Peyer's patch (tissue), 4 donors: ENCODE measurements around the gene TPM2. TPM values are rescaled to one million over a fixed set of nuclear protein-coding genes. Genes with fewer than 3 reads are reported as not detected.
A peak's percentile ranks its signal among the peaks of the same experiment; 100 is the strongest.
"Not testable (repeated sequence)": the region's sequence is repeated elsewhere in the genome, so short reads cannot be mapped to it uniquely, and the experiment has no call there.

Experiments used
- DNase-seq, 3 donors: peaks; one replicate each; pipeline ENCODE4 v3.0.0-alpha.2; 2017 to 2019
- H3K27ac ChIP-seq, 4 donors: fragments of 200-600 bp; sonication (generic); one replicate each; pipeline ENCODE4 v1.5.1; 2016 to 2019
- H3K27me3 ChIP-seq, 2 donors: fragments of 200-600 bp; sonication (generic); one replicate each; pipeline ENCODE4 v1.5.1; 2019
- H3K36me3 ChIP-seq, 3 donors: fragments of 200-600 bp; sonication (generic); one replicate each; pipeline ENCODE4 v1.5.1; 2016 to 2019
- H3K4me1 ChIP-seq, 4 donors: fragments of 200-600 bp; sonication (generic); one replicate each; pipeline ENCODE4 v1.5.1; 2016 to 2019
- H3K4me3 ChIP-seq, 4 donors: fragments of 200-600 bp; sonication (generic); 1 replicate in 3 of 4; 2 replicates in 1 of 4; pipeline ENCODE4 v1.5.1; 2016 to 2019; ENCODE audit warnings: mild to moderate bottlenecking in 1 of 4
- H3K9me3 ChIP-seq, 4 donors: fragments of 200-600 bp; sonication (generic); one replicate each; pipeline ENCODE4 v1.5.1; 2016 to 2019; ENCODE audit warnings: mild to moderate bottlenecking in 1 of 4
- CTCF ChIP-seq, 6 experiments: fragments of 450-650 bp in 4 of 6; fragments of 200-600 bp in 2 of 6; sonication (generic) in 1 of 6; IDR thresholded peaks; one replicate each; pipeline ENCODE4 v1.5.1; 2017 to 2019; ENCODE audit warnings: antibody characterized with exemption in 6 of 6, mild to moderate bottlenecking in 3 of 6, moderate library complexity in 1 of 6
- POLR2A ChIP-seq, 2 donors: fragments of 450-650 bp; IDR thresholded peaks; one replicate each; pipeline ENCODE4 v1.5.1; 2017; ENCODE audit warnings: antibody characterized with exemption in 2 of 2, mild to moderate bottlenecking in 2 of 2, moderate library complexity in 2 of 2
- total RNA-seq, 4 donors: library from RNA; depleted of rRNA; stranded (reverse); fragments of >200 nt; gene quantifications; one replicate each; pipeline ENCODE4 v1.1.0, GENCODE V29; 2016

The TPM2 gene
- total RNA-seq, 4 donors from 2014 or later, result 41.2 to 436 (median 122) TPM

DNA sequence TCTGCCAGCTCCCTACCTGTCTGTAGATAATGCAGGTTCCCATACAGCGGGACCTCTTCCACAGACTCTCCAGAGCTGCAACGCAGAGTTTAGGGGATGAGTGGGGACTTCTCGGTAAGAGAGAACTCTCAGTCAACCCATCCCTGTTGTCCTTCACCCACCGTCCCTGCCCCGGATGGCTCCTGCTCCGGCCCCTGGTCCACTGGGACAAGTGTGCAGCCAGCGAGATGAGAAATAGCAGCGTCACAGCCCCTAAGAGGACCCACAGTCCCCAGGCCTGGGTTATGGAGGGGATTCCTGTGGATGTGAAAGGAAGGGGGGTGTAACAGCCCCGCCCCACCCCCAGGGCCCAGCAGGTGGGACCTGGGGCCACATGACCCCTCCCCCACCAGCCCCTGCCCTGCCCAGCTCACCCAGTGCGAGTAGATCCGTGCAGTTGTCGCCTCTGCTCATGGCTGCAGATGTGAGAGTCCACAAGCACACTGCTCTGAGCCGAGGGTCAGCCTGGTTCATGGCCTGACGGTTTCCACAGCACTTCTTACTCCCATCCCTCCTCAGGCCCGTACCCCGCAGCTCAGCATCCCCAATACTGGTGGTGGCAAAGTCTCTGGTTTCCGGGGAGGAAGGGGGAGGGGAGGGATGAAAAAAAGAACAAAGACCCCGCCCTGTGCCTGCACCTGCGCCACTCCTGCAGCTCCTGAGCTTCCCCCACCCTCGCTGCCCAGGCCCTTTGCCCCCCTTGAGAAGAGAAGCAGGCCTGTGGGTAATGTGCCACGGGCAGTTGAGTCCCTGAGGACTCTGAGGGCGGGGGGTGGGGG, 39.2 kb downstream of the TPM2 start, which contains the start of gene SIT1:
TSS of gene SIT1 (minus strand) at position 591 of the 818 bp plus-strand sequence. CDS start at position 513, 78 bp downstream.
- peak in 2 of 3 donors; percentile 76 to 78 for DNase-seq
- peak within 1 kb of the TSS; percentile 48 to 96 (median 71) for H3K27ac ChIP-seq
- TF ChIP-seq CTCF (IDR thresholded peaks at IDR 0.05), result no peak
- no peak for TF ChIP-seq POLR2A (IDR thresholded peaks at IDR 0.05)
- H3K4me3 ChIP-seq, result peak within 1 kb of the TSS; percentile 32 to 66 (median 38)
- H3K27me3 ChIP-seq, result no peaks in the 10 kb centered on the region
- H3K4me1 ChIP-seq, result peaks cover 0 to 30% (median 10%) of the 10 kb centered on the region in 4 donors
- no peaks in the 10 kb centered on the region for H3K36me3 ChIP-seq
- no peaks in the 10 kb centered on the region for H3K9me3 ChIP-seq

DNA sequence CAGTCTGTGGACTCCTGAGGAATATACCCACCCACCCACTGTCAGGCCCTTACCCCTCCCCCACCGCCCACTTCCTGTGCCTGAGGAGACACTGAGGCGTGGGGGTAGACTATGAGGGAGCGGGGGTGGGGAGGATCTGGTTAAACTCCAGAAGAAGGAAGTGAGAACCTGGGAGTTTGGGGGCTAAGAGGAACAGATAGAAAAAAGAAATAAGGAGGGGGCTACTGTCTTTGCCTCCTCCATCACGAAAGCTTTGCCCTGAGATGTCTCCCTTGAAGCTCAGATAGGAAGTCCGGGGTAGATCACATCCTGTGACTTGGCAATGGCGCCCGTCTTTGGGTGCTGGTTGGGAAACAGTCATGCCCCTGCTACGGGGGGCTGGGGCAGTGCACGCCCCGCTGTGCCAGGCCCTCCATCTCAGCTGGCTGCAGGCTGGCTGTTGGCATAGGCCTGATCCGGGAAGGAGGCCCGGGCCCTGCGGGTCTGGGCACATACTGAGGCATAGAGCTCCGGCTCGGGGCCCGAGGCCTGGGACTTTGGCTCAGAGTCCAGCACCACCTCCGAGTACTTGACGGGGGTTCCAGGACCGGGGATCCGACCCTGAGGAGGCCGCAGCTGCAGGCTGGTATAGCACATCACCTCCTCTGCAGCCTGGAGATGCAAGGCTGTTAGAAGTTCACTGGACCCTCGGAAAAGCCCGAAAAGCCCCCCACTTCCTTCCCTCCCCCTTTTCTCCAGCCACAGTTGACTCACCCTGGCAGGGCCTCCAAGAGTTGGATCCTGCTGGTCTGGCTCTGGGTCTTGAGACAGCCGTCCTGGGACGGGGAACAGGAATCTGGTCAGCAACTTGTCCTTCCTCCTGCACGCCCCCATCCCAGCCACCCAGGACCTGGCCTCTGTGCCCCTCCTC, 40.0 kb downstream of the TPM2 start:
- DNase-seq, result peak in 2 of 3 donors; percentile 79 to 88
- peak overlapping the region; percentile 48 to 96 (median 71) for H3K27ac ChIP-seq
- H3K36me3 ChIP-seq, result no peaks in the 10 kb centered on the region
- TF ChIP-seq CTCF (IDR thresholded peaks at IDR 0.05) (no peak), POLR2A (IDR thresholded peaks at IDR 0.05) (no peak)
- peak overlapping the region; percentile 32 to 66 (median 38) for H3K4me3 ChIP-seq
- H3K27me3 ChIP-seq, result no peaks in the 10 kb centered on the region
- H3K9me3 ChIP-seq, result no peaks in the 10 kb centered on the region
- H3K4me1 ChIP-seq, result peaks cover 0 to 31% (median 12%) of the 10 kb centered on the region in 4 donors

DNA sequence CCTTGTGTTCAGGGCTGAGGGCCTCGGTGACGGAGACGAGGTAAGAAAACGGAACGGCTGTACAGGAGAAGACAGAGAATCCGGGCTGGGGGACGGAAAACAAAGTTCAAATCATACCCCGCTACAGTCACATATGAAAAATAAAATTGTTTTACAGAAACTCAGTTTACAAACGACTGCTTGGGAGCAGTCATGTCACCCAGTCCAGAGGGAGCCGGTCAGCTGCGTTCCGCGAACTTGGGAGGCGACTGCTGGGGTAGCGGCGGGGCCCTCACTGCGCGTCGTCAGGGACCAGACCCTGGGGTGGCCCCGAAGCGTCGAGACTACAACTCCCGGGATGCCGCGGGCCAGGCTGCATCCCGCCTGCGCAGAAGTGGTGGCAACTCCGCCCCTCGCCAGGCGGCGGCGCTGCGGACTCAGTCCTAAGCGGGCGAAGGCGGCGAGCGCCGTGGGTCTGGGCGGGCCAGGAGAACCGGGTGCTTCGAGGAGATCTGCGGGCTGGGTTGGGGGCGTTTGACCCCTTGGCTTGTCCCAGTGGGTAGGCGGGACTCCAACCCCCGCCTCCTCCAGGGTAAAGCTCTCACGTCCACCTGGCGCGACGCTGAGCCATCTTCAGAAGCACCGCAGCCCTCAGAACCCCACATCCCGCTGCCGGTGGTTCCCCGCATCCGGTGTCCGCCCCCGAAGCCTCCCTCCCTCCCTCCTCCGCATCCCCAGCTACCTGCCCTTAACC, 43.0 kb downstream of the TPM2 start:
- peak overlapping the region; percentile 54 to 66 (median 58) for H3K4me3 ChIP-seq
- H3K36me3 ChIP-seq, result no peaks in the 10 kb centered on the region
- peak overlapping the region; percentile 87 to 96 (median 90) for H3K27ac ChIP-seq
- DNase-seq, result peak; percentile 95 to 98 (median 95)
- H3K4me1 ChIP-seq, result peaks cover 0 to 18% (median 12%) of the 10 kb centered on the region in 4 donors
- H3K27me3 ChIP-seq, result no peaks in the 10 kb centered on the region
- no peaks in the 10 kb centered on the region for H3K9me3 ChIP-seq
- TF ChIP-seq CTCF (IDR thresholded peaks at IDR 0.05) (peak; percentile 93 to 99 (median 98)), POLR2A (IDR thresholded peaks at IDR 0.05) (peak; percentile 83 to 87)

DNA sequence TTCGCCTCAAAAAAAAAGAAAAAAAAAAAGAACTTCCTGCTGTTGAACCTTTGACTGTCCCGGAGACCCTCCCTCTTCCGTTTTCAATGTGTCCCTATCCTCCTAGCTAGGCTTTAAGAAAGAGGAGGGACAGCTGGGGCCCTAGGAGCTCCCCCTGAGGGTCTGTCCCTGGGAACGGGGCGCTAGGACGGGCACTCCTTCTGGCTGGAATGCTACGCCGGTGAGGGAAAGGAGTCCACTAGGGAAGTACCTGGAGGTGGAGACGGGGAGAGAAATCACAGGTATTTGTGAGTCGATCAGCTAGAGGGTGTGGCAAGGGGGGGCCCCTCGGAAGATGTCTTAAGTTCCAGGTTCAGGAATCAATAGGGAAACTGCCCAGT, 43.6 kb downstream of the TPM2 start:
- Histone ChIP-seq H3K4me3 (peak overlapping the region; percentile 54 to 66 (median 58)), H3K9me3 (no peaks in the 10 kb centered on the region), H3K27ac (peak overlapping the region; percentile 87 to 96 (median 90)), H3K4me1 (peaks cover 0 to 18% (median 12%) of the 10 kb centered on the region in 4 donors), H3K27me3 (no peaks in the 10 kb centered on the region), H3K36me3 (no peaks in the 10 kb centered on the region)
- TF ChIP-seq CTCF (IDR thresholded peaks at IDR 0.05) (peak in 1 of 6 experiments; percentile 3), POLR2A (IDR thresholded peaks at IDR 0.05) (no peak)
- peak in 2 of 3 donors; percentile 70 to 76 for DNase-seq

DNA sequence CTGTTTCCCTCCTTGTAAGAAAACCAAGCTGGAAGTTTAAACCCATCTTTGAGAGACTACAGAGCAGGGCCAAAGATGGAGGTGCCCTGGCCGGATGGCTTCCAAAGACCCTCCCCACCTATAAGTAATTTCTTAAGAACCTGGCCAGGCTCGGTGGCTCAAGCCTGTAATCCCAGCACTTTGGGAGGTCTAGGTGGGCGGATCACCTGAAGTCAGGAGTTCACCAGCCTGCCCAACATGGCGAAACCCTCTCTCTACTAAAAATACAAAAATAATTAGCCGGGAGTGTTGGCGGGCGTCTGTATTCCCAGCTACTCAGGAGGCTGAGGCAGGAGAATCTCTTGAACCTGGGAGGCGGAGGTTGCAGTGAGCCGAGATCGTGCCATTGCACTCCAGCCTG, 44.0 kb downstream of the TPM2 start:
- H3K9me3 ChIP-seq, result not testable (repeated sequence)
- peak in 1 of 3 donors; percentile 48 for DNase-seq
- peak overlapping the region; percentile 87 to 96 (median 90) for H3K27ac ChIP-seq

More for the DNA sequence above, 44.0 kb downstream of the TPM2 start:
- Histone ChIP-seq H3K4me1 (peaks cover 0 to 18% (median 12%) of the 10 kb centered on the region in 4 donors), H3K4me3 (peak overlapping the region; percentile 54 to 66 (median 58))
- H3K27me3 ChIP-seq, H3K36me3 ChIP-seq: not testable (repeated sequence)
